IPS-11a (cell line): ENCODE data around the gene PYM1.
"Not testable (repeated sequence)": the region's sequence is repeated elsewhere in the genome, so short reads cannot be mapped to it uniquely, and the experiment has no call there.

Experiments used
- H3K4me3 ChIP-seq: one replicate; pipeline ENCODE4 v1.5.1; 2013; ENCODE audit warnings: low read depth, low read length, control low read depth

The PYM1 gene

GRCh38 chr12:55915482-55915859, 12.2 kb downstream of the PYM1 start:
- H3K4me3 ChIP-seq: no peak overlapping the region

- H3K4me3 ChIP-seq: no peak overlapping the region
Observed at GRCh38 chr12:55912908-55913307, 14.8 kb downstream of the PYM1 start.

DNA sequence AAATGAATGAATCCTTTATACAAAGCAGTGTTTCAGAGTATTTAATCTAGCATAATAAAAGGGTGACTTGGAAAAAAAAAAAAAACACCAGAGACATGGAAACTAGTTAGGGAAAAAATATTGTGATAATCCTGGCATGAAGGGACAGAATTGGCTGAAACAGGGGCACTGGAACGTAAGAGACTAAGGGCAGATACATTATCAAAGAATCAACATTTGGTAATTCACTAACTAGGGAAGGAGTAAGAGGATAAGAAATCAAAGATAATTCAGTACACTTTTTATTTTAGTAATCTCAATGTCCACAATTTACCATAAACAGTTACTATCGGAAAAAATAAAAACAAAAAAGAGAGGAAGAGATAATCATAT, 18.2 kb downstream of the PYM1 start:
- no peak overlapping the region for H3K4me3 ChIP-seq

DNA sequence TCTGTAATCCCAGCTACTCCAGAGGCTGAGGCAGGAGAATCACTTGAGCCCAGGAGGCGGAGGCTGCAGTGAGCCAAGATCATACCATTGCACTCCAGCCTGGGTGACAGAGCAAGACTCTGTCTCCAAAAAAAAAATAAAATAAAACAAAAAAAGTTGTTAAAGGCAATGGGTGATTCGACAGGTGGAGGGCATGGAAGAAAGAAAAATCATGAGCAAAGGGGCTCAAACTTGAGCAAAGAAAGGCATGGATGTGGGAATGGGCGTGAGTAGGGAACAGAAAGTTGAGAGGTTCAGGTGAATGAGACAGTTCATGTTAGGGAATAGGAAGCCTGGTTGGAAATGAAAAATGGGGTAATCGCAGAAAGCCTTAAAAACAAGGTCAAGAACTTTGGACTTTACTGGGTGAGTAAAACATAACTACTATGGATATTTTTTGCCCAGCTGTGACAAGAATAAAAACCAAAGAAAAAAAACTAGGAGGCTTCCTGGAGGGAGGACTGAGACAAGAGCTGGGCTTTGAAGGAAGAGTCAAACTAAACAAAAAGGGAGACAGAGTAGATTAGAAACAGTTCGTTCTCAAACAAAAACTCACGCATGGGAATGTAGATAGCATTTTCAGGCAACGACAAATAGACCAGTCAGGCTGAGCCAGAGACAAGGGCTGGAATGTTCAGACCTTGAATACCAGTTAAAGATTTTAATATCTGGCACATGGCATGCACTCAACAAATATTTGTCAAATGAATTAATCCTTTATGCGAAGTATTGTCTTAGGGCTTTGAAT, 18.8 kb downstream of the PYM1 start:
- H3K4me3 ChIP-seq: no peak overlapping the region

GRCh38 chr12:55906056-55906455, 21.6 kb downstream of the PYM1 start:
- no peak overlapping the region for H3K4me3 ChIP-seq

GRCh38 chr12:55901881-55902490, 25.7 kb downstream of the PYM1 start:
- no peak overlapping the region for H3K4me3 ChIP-seq

- no peak overlapping the region for H3K4me3 ChIP-seq
Observed at GRCh38 chr12:55899082-55899481, 28.6 kb downstream of the PYM1 start.

DNA sequence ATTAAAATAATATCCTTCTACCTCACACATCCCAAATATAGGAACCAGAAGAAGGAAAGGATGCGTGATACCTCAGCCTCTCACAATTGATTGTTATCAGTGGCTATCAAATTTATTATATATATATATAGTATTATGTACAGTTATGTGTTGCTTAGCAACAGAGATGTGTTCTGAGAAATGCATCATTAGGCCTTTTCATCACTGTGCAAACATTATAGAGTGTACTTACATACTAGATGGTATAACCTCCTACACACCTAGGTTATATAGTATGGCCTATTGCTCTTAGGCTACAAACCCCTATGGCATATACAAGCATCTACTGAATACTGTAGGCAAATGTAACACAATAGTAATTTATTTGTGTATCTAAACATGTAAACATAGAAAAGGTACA, 34.0 kb downstream of the PYM1 start:
- H3K4me3 ChIP-seq: no peak overlapping the region

GRCh38 chr12:55891310-55891709, 36.4 kb downstream of the PYM1 start:
- H3K4me3 ChIP-seq: no peak overlapping the region

DNA sequence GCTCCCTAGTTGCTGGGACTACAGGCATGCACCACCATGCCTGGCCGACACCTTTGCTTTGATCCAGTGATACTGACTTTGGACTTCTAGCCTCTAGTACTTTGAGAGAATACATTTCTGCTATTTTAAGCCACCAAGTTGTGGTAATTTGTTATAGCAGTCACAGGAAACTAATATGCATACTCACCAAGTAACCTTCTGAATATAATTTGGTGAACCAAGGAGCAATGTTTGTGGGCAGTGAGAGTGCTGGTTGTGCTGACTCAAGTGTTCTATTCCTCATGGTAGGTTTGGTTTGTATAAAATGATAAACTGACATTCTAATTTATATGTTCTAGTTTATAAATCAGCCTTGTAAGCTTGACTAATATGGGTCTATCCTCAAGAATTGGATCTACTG, 42.6 kb downstream of the PYM1 start:
- H3K4me3 ChIP-seq: no peak overlapping the region

DNA sequence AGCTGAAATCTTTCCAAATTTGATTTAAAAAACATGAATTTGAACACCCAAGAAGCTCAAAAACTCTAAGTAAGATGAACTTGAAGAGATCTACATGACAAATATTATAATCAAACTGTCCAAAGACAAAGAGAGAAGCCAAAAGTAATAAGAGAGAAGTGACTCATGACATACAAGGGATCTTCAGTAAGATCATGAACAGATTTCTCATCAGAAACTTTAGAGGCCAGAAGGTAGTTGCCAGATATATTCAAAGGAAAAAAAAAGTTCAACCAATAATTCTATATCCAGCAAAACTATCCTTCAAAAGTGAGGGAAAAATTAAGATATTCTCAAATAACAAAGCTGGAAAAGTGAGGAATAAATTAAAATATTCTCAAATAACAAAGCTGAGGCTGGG, 49.9 kb downstream of the PYM1 start:
- no peak overlapping the region for H3K4me3 ChIP-seq

DNA sequence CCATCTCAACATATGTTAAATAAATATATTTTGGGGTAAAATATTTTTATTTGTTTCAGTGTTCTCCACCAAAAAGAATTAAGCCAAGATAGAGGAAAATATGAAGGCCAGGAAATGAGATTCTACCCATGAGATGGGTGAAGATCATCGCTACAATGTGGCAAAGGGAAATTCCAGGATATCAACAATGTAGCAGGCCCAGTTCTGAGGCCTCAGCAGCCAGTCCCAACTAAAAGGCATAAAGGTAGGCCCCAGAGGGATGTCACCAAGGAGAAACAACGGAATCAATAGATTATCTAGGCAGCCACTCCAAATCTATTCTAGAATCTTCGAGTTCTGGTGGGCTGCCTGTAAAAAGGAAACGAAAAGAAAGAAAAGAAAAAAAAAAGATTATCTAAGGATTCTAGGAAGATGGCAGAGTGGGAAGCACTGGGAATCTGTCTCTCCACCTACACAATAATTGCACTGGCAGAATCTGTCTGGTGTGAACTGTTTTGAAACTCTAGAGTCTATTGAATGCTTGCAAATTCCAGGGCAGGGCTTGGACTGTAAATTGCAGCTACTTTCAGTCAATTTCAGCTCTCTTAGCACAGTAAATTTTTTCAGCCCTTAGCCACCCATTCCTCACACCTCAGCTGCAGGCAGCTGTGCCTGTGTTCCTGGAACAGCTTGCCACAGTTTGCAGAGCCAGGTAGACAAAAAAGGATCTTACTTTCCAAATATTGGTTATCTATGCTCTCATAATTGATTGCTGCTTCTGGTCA, 51.8 kb downstream of the PYM1 start:
- no peak overlapping the region for H3K4me3 ChIP-seq

- H3K4me3 ChIP-seq: no peak overlapping the region
Observed at GRCh38 chr12:55874443-55874842, 53.3 kb downstream of the PYM1 start.

DNA sequence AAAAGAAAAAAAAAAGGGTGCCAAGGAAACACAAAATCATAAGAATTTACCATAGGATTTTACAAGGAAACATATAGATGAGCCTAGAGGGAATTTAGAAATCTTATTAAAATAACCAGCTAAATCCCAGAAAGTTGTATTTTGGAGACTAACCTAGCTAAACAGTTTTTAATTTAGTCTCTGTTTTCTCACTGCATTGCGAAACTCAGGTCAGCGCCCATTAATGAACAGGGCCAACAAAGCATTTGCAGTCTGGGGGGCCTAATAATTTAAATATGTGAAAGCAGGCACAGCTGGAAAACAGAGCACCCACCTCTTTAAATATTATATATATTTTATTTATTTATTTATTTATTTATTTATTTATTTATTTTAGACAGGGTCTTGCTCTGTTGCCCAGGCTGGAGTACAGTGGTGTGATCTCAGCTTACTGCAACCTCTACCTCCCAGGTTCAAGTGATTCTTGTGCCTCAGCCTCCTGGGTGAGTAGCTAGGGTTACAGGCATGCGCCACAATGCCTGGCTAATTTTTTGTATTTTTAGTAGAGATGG, 61.2 kb downstream of the PYM1 start:
- H3K4me3 ChIP-seq: not testable (repeated sequence)

- no peak overlapping the region for H3K4me3 ChIP-seq
Observed at GRCh38 chr12:55865327-55865726, 62.4 kb downstream of the PYM1 start.

DNA sequence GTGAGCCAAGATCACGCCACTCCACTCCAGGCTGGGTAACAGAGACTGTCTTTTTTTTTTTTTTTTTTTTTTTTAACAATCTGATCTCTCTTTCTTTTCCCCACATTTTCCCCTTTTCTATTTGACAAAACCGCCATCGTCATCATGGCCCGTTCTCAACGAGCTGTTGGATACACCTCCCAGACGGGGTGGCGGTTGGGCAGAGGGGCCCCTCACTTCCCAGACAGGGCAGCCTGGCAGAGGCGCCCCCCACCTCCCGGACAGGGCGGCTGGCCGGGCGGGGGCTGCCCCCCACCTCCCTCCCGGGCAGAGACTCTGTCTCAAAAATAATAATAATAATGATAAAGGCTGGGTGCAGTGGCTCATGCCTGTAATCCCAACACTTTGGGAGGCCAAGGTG, 64.8 kb downstream of the PYM1 start:
- H3K4me3 ChIP-seq: not testable (repeated sequence)

DNA sequence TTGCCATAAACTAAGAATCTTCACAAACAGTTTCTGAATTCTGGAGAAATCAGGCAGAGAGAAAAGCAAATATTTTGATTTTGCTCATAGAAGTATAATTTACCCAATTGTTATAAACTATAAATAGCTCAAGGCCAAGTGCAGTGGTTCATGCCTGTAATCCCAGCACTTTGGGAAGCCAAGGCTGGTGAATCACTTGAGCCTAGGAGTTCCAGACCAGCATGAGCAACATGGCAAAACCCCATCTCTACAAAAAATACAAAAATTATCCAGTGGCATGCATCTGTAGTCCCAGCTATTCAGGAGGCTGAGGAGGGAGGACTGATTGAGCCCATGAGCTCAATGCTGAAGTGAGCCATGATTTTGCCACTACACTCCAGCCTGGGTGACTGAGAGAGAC, 65.4 kb downstream of the PYM1 start:
- no peak overlapping the region for H3K4me3 ChIP-seq

- no peak overlapping the region for H3K4me3 ChIP-seq
Observed at GRCh38 chr12:55861871-55862270, 65.8 kb downstream of the PYM1 start.

DNA sequence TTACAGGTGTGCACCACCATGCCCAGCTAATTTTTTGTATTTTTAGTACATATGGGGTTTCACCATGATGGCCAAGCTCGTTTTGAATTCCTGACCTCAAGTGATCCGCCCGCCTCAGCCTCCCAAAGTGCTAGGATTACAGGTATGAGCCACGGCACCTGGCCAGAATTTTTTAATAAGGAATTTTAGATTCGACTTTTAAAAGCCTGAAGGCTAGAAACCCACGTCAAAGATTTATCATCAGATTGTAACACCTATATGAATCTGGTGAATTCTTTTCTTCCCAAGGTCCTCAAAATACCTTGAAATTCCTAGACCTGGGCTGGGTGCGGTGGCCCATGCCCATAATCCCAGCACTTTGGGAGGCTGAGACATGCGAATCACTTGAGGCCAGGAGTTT, 66.3 kb downstream of the PYM1 start:
- H3K4me3 ChIP-seq: no peak overlapping the region

DNA sequence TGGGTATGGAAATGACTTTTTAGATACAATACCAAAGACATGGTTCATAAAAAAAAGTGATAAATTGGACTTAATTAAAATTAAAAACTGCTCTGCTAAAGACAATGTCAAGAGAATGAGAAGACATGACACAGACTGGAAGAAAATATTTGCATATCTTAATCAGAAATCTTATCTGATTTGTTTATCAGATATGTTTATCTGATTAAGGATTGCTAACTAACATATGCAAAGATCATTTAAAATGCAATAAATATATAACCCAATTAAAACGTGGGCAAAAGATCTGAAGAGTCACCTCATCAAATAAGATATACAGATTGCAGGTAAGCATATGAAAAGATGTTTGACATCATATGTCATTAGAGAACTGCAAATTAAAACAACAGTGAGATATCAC, 75.0 kb downstream of the PYM1 start:
- H3K4me3 ChIP-seq: no peak overlapping the region
